Neuronal stem cell (in vitro differentiated cells): ENCODE measurements around the gene IZUMO4.
A peak's percentile ranks its signal among the peaks of the same experiment; 100 is the strongest.

Source experiments
- DNase-seq: peaks from one replicate; pipeline ENCODE4 v3.0.0-alpha.2; 2013; ENCODE audit warnings: low spot score
- H2AFZ ChIP-seq: one replicate; pipeline ENCODE4 v1.6.1; 2013; ENCODE audit warnings: mild to moderate bottlenecking, low read length, inconsistent platforms
- H2AK5ac ChIP-seq: 2 replicates; pipeline ENCODE4 v1.6.1; 2013; ENCODE audit warnings: low read depth, mild to moderate bottlenecking, inconsistent platforms, low read length, moderate library complexity, mixed read lengths
- H2BK120ac ChIP-seq: 2 replicates; pipeline ENCODE4 v1.6.1; 2013; ENCODE audit warnings: low read depth, mild to moderate bottlenecking, inconsistent platforms, low read length, moderate library complexity, mixed read lengths
- H2BK12ac ChIP-seq: one replicate; pipeline ENCODE4 v1.6.1; 2013; ENCODE audit warnings: low read length, inconsistent platforms
- H2BK15ac ChIP-seq: 2 replicates; pipeline ENCODE4 v1.6.1; 2013; ENCODE audit warnings: mild to moderate bottlenecking, low read length, inconsistent platforms, mixed read lengths
- H2BK5ac ChIP-seq: one replicate; pipeline ENCODE4 v1.6.1; 2013; ENCODE audit warnings: inconsistent platforms, mild to moderate bottlenecking, low read length, moderate library complexity
- H3K14ac ChIP-seq: one replicate; pipeline ENCODE4 v1.6.1; 2013; ENCODE audit warnings: low read length, inconsistent platforms
- H3K18ac ChIP-seq: 2 replicates; pipeline ENCODE4 v1.6.1; 2013; ENCODE audit warnings: low read length, inconsistent platforms
- H3K23ac ChIP-seq: 2 replicates; pipeline ENCODE4 v1.6.1; 2013; ENCODE audit warnings: low read depth, mild to moderate bottlenecking, mixed read lengths, low read length, inconsistent platforms; ENCODE audit not compliant: poor library complexity
- H3K27ac ChIP-seq: replicated peaks from 3 replicates; pipeline ENCODE4 v1.5.1; 2013; ENCODE audit warnings: low read length, inconsistent platforms
- H3K27me3 ChIP-seq, 3 experiments: 2 replicates each; pipeline ENCODE4 v1.6.1; 2013; ENCODE audit warnings: low read length in 3 of 3, mild to moderate bottlenecking in 2 of 3, inconsistent platforms in 1 of 3, low read depth in 1 of 3, mixed read lengths in 1 of 3, moderate library complexity in 1 of 3; ENCODE audit not compliant: control insufficient read depth in 3 of 3, insufficient read depth in 3 of 3
- H3K36me3 ChIP-seq, 2 donors: replicated peaks in 1 of 2; 2 replicates each; pipeline ENCODE4 v1.6.1; 2013; ENCODE audit warnings: low read length in 2 of 2; ENCODE audit not compliant: control insufficient read depth in 2 of 2, insufficient read depth in 2 of 2
- H3K4ac ChIP-seq: 2 replicates; pipeline ENCODE4 v1.6.1; 2013; ENCODE audit warnings: inconsistent platforms, mild to moderate bottlenecking, low read length, moderate library complexity
- H3K4me1 ChIP-seq, 2 donors: 1 replicate in 1 of 2; 2 replicates in 1 of 2; pipeline ENCODE4 v1.6.1; 2013; ENCODE audit warnings: low read length in 2 of 2, low read depth in 1 of 2; ENCODE audit not compliant: control insufficient read depth in 2 of 2, insufficient read depth in 1 of 2
- H3K4me2 ChIP-seq: one replicate; pipeline ENCODE4 v1.6.1; 2013; ENCODE audit warnings: mild to moderate bottlenecking, low read length, inconsistent platforms; ENCODE audit not compliant: insufficient read depth, poor library complexity, severe bottlenecking
- H3K4me3 ChIP-seq, 2 donors: 2 replicates each; pipeline ENCODE4 v1.5.1; 2013; ENCODE audit warnings: low read length in 2 of 2, mild to moderate bottlenecking in 2 of 2, inconsistent platforms in 1 of 2, moderate library complexity in 1 of 2
- H3K79me1 ChIP-seq: one replicate; pipeline ENCODE4 v1.6.1; 2013; ENCODE audit warnings: low read depth, mild to moderate bottlenecking, inconsistent platforms, low read length, moderate library complexity
- H3K9ac ChIP-seq: one replicate; pipeline ENCODE4 v1.6.1; 2013; ENCODE audit warnings: mild to moderate bottlenecking, low read depth, low read length, inconsistent platforms; ENCODE audit not compliant: poor library complexity
- H3K9me3 ChIP-seq, 2 donors: replicated peaks in 1 of 2; 2 replicates each; pipeline versions ENCODE3 to v1.6.1; 2013; ENCODE audit warnings: low read length in 2 of 2, mild to moderate bottlenecking in 2 of 2, inconsistent platforms in 1 of 2, low read depth in 1 of 2, mixed read lengths in 1 of 2, moderate library complexity in 1 of 2; ENCODE audit not compliant: control insufficient read depth in 2 of 2, insufficient read depth in 1 of 2
- H4K8ac ChIP-seq: one replicate; pipeline ENCODE4 v1.6.1; 2013; ENCODE audit warnings: low read depth, mild to moderate bottlenecking, inconsistent platforms, low read length, moderate library complexity
- H4K91ac ChIP-seq: one replicate; pipeline ENCODE4 v1.6.1; 2013; ENCODE audit warnings: low read length, low read depth, mild to moderate bottlenecking, inconsistent platforms; ENCODE audit not compliant: poor library complexity
- WGBS, 2 donors: extraction: QIAGEN DNeasy Blood & Tissue Kit; methylation state at CpG; one replicate each; pipeline ENCODE4 v1.1.7; 2013; ENCODE audit warnings: missing lambda C conversion rate in 2 of 2, mixed read lengths in 1 of 2; ENCODE audit not compliant: insufficient read length in 2 of 2, insufficient replicate concordance in 1 of 2; ENCODE audit errors: extremely low coverage in 2 of 2; 5-methylcytosine and 5-hydroxymethylcytosine counted together

IZUMO4 gene

GRCh38 chr19:2138061-2138728 is 41.5 kb downstream of the IZUMO4 start:
- Histone ChIP-seq H2BK12ac (no peak overlapping the region), H3K4ac (no peak overlapping the region), H3K4me2 (no peak overlapping the region), H3K27ac (no peak overlapping the region), H4K8ac (no peak overlapping the region), H3K79me1 (peaks cover 24% of the 10 kb centered on the region), H3K9ac (peak overlapping the region; percentile 60), H3K36me3 (peaks cover 30 to 68% of the 10 kb centered on the region in 2 donors), H3K23ac (peak overlapping the region; percentile 65), H2AFZ (no peak overlapping the region), H3K14ac (no peak overlapping the region), H4K91ac (no peak overlapping the region), H3K9me3 (peaks cover 0 to 3% of the 10 kb centered on the region in 2 donors), H2AK5ac (no peak overlapping the region), H2BK5ac (peak overlapping the region; percentile 66), H2BK15ac (no peak overlapping the region), H3K4me1 (no peaks in the 10 kb centered on the region), H3K18ac (no peak overlapping the region), H3K27me3 (no peaks in the 10 kb centered on the region), H3K4me3 (no peak overlapping the region), H2BK120ac (no peak overlapping the region)
- WGBS, 2 donors, result no CpG with 5 or more reads among the region's 23 CpGs
- no peak for DNase-seq

GRCh38 chr19:2139385-2140137 is 42.8 kb downstream of the IZUMO4 start:
- no CpG with 5 or more reads among the region's 22 CpGs for WGBS, 2 donors
- no peak overlapping the region for H2BK15ac ChIP-seq
- no peaks in the 10 kb centered on the region for H3K4me1 ChIP-seq
- peak overlapping the region; percentile 66 for H2BK12ac ChIP-seq
- no peak overlapping the region for H2BK5ac ChIP-seq
- no peak overlapping the region for H3K27ac ChIP-seq
- no peak overlapping the region for H3K4me3 ChIP-seq
- no peak overlapping the region for H4K8ac ChIP-seq
- H3K9me3 ChIP-seq, result peaks cover 0 to 3% of the 10 kb centered on the region in 2 donors
- H2BK120ac ChIP-seq, result no peak overlapping the region
- no peak overlapping the region for H3K18ac ChIP-seq
- no peak overlapping the region for H4K91ac ChIP-seq
- no peak for DNase-seq
- H2AFZ ChIP-seq, result no peak overlapping the region
- peaks cover 27% of the 10 kb centered on the region for H3K79me1 ChIP-seq
- H3K14ac ChIP-seq, result peak overlapping the region; percentile 44
- peaks cover 32 to 65% of the 10 kb centered on the region in 2 donors for H3K36me3 ChIP-seq
- H3K4ac ChIP-seq, result no peak overlapping the region
- H3K4me2 ChIP-seq, result no peak overlapping the region
- H3K27me3 ChIP-seq, result no peaks in the 10 kb centered on the region
- H3K23ac ChIP-seq, result peak overlapping the region; percentile 86
- peak overlapping the region; percentile 7 for H2AK5ac ChIP-seq
- H3K9ac ChIP-seq, result peak overlapping the region; percentile 30

- no peak overlapping the region for H2BK12ac ChIP-seq
- H4K8ac ChIP-seq, result no peak overlapping the region
- no peaks in the 10 kb centered on the region for H3K4me1 ChIP-seq
- H3K36me3 ChIP-seq, result peaks cover 36 to 70% of the 10 kb centered on the region in 2 donors
- H3K27me3 ChIP-seq, result no peaks in the 10 kb centered on the region
- no peak overlapping the region for H3K4ac ChIP-seq
- no peak overlapping the region for H3K23ac ChIP-seq
- no peak overlapping the region for H2BK15ac ChIP-seq
- H2AK5ac ChIP-seq, result no peak overlapping the region
- no peak overlapping the region for H2BK5ac ChIP-seq
- no peak overlapping the region for H3K9ac ChIP-seq
- no peak for DNase-seq
- H4K91ac ChIP-seq, result no peak overlapping the region
- H3K27ac ChIP-seq, result no peak overlapping the region
- peaks cover 28% of the 10 kb centered on the region for H3K79me1 ChIP-seq
- H3K4me2 ChIP-seq, result no peak overlapping the region
- H3K18ac ChIP-seq, result no peak overlapping the region
- H3K9me3 ChIP-seq, result peaks cover 0 to 3% of the 10 kb centered on the region in 2 donors
- H2BK120ac ChIP-seq, result no peak overlapping the region
- H3K4me3 ChIP-seq, result no peak overlapping the region
- H3K14ac ChIP-seq, result no peak overlapping the region
- H2AFZ ChIP-seq, result no peak overlapping the region
- no CpG with 5 or more reads among the region's 14 CpGs for WGBS, 2 donors
These were observed 43.4 kb downstream of the IZUMO4 start for GRCh38 chr19:2140138-2140569.

GRCh38 chr19:2142173-2142829 is 45.6 kb downstream of the IZUMO4 start:
- Histone ChIP-seq H3K4me2 (no peak overlapping the region), H3K4me3 (no peak overlapping the region), H3K14ac (peak overlapping the region; percentile 4), H2BK12ac (no peak overlapping the region), H2BK15ac (no peak overlapping the region), H2AK5ac (no peak overlapping the region), H4K91ac (no peak overlapping the region), H3K27me3 (no peaks in the 10 kb centered on the region), H2BK120ac (no peak overlapping the region), H3K4ac (no peak overlapping the region), H2AFZ (no peak overlapping the region), H3K27ac (no peak overlapping the region), H3K9ac (no peak overlapping the region), H3K4me1 (peaks cover 2 to 7% of the 10 kb centered on the region in 2 donors), H3K18ac (no peak overlapping the region), H2BK5ac (no peak overlapping the region), H3K23ac (no peak overlapping the region), H3K9me3 (peaks cover 0 to 2% of the 10 kb centered on the region in 2 donors), H3K79me1 (peaks cover 25% of the 10 kb centered on the region), H3K36me3 (peaks cover 25 to 66% of the 10 kb centered on the region in 2 donors), H4K8ac (no peak overlapping the region)
- no CpG with 5 or more reads among the region's 15 CpGs for WGBS, 2 donors
- DNase-seq, result no peak
